ENCODE data around the gene ZNF587.
"Not testable (repeated sequence)": the region's sequence is repeated elsewhere in the genome, so short reads cannot be mapped to it uniquely, and the experiment has no call there.

ZNF587 gene

DNA sequence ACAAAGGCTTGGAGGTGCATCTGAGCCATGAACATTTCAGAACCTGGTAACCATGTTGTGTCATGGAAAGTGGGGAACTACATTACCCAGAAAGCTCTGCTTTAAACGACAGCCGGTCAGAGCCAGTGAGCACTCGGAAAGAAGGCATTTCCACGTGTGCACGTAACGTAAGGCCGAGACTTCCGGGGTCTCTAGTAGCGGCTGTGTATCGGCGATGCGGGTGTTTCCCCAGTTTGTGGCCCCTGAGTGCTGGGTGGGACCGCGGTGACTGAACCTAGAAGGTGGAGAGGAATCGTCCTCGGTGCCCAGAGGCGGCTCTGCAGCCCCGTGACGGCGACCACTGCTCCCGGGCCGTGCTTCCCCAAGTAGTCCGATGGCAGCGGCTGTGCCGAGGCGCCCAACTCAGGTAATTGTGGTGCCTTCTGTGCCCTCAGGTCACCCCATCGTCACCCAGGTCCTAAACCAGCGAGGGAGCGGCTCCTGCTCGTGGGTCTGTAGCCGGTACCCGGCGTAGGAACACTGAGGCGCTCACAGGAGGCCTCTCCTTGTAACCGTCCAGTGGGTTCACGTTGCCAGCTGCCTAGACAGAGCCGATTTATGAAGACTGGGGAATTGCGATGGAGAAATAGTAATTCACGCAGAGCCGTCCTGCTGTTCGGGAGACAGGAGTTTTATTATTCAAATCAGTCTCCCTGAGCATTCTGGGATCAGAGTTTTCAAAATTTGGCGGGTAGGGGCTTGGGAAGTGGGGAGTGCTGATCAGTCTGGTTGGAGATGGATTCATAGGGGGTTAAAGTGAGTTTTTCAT, at the start of gene ZNF587:
TSS of gene ZNF587 (plus strand) at position 194 of the 808 bp plus-strand sequence. CDS start at position 374, 180 bp downstream.
- in situ Hi-C loops (cut with HindIII; ENCODE audit: low pct_ligation_motif_present, low pct_unique_long_range_greater_than_20kb, low sequenced_read_pairs), result not testable (repeated sequence)
- peak; percentile 84 for DNase-seq

DNA sequence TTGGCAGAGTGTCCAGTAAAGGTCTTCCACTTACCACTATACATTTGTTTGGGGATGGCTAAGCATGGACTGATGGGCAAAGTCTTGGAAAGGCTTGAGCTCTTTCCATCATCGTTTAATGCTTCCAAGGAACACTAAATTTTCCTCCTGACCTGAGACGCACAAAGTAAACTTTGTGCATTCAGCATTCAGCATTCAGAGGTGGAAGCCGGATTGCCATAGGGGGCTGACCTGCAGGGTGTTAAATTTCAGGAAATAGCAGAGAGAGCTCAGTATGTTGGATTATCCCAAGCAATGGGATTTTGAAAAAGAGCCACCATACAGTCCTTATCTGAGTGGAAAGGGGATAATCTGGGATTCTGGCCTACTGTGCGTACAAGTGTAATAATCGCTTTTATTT, 49.0 kb upstream of the ZNF587 start:
- no peak for DNase-seq
- in situ Hi-C loops (cut with HindIII; ENCODE audit: low pct_ligation_motif_present, low pct_unique_long_range_greater_than_20kb, low sequenced_read_pairs), result no loop called here

DNA sequence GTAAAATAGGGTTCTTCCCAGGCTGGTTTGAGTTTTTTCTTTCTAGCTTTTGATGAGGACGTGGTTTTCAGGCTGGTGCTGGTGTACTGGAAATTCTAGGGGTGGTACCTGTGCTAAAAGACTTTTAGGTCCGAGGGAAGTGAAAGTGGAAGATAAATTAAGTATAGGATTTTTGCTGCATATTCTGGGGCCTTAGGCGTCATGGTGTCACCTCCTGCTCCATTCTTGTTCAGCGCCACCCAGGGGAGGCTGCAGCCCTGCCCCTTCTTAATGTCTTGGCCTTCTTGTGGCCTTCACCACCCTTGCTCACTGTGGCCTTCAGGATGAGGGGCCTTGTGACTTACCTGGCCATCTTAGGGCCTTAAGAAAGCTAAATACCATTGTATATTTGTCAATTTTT, 47.4 kb upstream of the ZNF587 start:
- DNase-seq, result no peak
- in situ Hi-C loops (cut with HindIII; ENCODE audit: low pct_ligation_motif_present, low pct_unique_long_range_greater_than_20kb, low sequenced_read_pairs), result no loop called here

DNA sequence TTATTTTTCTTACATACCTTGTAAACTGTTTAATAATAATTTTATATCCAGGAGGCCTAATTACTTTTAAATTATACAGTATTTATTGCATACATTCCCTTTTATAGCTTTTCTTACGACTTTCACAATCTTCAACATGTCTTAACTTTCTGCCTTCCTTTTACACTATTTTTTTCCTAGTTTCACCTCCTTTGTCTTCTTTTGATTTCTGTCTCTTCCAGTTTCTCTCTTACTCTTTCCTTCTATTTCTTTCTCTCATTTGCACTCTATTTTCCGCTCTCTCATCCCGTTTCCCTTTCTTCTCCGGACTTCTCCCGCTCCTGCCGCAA, 46.4 kb upstream of the ZNF587 start:
- in situ Hi-C loops (cut with HindIII; ENCODE audit: low pct_ligation_motif_present, low pct_unique_long_range_greater_than_20kb, low sequenced_read_pairs), result no loop called here
- peak; percentile 45 for DNase-seq

DNA sequence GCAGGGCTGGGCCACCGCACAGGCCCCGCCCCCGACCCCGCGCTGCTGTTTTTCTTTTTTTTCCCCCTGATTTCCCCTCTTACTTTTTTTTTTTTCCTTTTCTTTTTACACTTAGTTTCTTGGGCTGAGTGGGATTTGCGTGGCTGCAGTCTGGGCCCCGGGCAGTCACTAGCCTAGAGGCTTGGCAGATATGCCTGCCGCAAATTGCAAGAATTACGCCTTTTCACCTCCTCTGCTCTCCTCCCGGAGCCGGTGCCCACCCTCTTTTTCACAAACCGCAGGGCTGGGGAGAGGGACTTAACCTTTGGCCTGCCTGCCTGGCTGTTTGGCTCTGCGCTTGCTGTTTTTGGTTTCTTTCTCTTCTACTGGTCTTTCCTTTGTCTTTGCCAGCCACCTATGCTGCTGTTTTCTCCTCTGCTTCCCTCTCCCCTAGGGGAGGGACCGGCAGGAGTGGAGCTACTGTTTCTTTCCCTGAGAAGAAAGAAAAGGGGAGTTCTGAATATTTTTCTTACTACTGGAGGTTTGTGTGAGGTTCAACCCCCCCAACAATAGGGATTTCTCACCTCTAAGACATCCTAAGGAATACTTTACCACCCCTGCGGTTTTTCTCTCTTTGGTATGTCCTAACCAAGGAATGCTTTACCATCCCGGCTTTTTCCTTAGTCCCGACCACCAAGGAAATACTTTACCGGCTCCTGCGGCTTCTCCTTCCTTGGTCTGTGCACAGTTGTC, 45.9 kb upstream of the ZNF587 start:
- in situ Hi-C loops (cut with HindIII; ENCODE audit: low pct_ligation_motif_present, low pct_unique_long_range_greater_than_20kb, low sequenced_read_pairs), result no loop called here
- peak; percentile 75 for DNase-seq

DNA sequence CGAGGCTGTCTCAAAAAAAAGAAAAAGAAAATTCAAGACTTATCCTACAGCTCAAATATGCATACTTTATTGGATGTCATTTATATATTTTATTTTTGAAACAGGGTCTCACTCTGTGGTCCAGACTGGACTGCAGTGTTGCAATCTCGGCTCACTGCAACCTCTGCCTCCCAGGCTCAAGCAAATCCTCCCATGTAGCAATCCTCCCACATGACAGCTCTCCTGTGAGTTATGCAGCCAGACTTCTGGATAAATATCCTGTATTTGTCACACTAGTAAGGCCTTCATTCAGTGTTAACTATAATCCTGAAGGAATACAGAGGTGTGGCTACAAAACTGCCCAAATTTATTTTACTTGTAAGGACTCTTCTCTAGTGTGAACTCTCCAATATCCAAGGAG, 42.1 kb upstream of the ZNF587 start:
- DNase-seq, result no peak
- in situ Hi-C loops (cut with HindIII; ENCODE audit: low pct_ligation_motif_present, low pct_unique_long_range_greater_than_20kb, low sequenced_read_pairs), result no loop called here

DNA sequence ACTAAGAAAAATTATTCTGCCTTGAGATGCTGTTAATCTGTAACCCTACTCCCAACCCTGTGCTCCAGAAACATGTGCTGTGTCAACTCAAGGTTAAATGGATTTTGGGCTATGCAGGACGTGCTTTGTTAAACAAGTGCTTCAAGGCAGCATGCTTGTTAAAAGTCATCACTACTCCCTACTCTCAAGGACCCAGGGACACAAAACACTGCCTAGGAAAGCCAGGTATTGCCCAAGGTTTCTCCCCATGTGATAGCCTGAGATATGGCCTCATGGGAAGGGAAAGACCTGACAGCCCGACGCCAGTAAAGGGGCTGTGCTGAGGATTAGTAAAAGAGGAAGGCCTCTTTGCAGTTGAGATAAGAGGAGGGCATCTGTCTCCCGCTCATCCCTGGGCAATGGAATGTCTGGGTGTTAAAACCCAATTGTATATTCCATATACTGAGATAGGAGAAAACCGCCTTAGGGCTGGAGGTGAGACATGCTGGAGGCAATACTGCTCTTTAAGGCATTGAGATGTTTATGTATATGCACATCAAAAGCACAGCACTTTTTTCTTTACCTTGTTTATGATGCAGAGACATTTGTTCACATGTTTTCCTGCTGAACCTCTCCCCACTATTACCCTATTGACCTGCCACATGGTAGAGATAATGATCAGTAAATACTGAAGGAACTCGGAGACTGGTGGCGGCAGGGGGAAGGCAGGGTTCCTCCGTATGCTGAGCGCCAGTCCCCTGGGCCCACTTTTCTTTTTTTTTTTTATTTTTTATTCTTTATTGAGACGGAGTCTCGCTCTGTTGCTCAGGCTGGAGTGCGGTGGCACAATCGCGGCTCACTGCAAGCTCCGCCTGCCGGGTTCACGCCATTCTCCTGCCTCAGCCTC, 39.0 kb upstream of the ZNF587 start:
- in situ Hi-C loops (cut with HindIII; ENCODE audit: low pct_ligation_motif_present, low pct_unique_long_range_greater_than_20kb, low sequenced_read_pairs); DNase-seq: not testable (repeated sequence)

DNA sequence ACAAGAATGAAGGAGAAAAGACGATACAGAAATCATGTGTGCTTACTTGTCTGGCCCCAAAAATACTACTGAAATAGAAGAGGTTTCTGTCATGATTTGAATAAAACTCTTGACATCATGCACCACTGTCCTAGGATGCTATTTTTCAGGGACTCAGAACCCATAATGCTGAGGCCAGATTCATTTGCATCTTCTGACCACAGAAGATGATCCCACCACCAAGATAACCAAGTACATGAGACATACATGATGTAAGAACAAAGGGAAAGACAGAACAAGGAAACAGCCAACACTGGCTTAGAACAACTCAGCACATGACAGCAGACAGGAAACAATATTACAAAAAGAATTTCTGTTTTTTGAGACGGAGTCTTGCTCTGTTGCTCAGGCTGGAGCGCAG, 37.4 kb upstream of the ZNF587 start:
- no peak for DNase-seq
- in situ Hi-C loops (cut with HindIII; ENCODE audit: low pct_ligation_motif_present, low pct_unique_long_range_greater_than_20kb, low sequenced_read_pairs), result no loop called here

DNA sequence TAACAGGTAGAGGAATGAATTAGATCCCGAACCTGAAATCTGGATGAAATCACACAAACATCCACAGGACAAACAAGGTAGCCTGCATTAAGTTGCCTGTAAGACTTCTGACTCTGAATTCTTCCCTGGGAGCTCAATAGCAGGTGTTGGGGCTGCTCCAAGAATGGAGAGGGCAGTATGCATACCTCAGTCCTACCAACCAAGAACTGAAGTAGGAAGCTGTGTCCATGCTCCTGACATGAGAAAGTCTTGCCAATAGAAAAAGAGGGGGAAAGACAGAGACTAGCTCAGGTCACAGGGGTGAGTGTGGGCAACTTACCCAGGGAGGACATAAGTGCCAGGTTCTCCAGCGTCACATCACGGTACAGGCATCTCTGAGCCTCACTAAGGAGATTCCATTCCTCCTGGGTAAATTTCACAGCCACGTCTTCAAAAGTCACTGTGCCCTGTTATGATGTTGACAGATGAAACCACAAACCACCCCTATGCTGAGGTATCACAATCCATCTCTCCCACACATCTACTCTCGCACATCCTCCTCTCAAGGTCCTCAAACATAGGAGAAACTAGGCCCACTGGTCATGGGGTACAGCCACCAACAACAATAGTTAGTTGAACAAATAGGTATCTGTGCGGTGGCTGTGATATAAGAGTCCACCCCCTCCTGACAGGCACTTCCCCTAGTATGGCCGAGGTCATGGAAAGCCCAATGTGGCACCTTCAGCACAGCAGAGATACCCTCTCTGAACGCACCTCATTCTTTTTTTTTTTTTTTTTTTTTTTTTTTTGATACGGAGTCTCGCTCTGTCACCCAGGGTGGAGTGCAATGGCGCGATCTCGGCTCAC, 36.5 kb upstream of the ZNF587 start:
- DNase-seq; in situ Hi-C loops (cut with HindIII; ENCODE audit: low pct_ligation_motif_present, low pct_unique_long_range_greater_than_20kb, low sequenced_read_pairs): not testable (repeated sequence)

DNA sequence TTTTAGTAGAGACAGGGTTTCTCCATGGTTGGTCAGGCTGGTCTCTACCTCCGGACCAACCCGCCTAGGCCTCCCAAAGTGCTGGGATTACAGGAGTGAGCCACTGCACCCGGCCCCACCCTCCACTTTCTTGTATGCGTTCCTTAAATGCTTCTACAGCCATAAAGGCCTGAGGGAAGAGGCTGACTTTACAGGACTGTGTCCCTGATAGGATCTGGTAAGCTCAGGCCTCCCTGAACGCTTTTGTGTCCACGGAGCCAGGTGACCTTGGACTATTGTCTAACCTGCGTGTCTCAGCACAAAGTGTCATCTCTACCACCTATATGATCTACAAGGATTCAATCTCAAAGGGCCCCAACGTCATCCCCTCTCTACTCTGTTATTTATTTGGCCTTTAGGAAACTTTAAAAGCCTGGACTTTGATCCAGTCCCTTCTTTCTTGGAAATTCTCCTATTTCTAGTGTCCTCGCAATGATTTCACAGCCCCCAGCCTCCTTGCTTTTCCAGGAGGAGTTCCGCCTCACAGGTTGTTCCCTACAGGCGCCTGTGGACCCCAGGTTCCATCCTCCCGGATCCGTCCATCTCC, 35.6 kb upstream of the ZNF587 start:
- no peak for DNase-seq
- in situ Hi-C loops (cut with HindIII; ENCODE audit: low pct_ligation_motif_present, low pct_unique_long_range_greater_than_20kb, low sequenced_read_pairs), result no loop called here

DNA sequence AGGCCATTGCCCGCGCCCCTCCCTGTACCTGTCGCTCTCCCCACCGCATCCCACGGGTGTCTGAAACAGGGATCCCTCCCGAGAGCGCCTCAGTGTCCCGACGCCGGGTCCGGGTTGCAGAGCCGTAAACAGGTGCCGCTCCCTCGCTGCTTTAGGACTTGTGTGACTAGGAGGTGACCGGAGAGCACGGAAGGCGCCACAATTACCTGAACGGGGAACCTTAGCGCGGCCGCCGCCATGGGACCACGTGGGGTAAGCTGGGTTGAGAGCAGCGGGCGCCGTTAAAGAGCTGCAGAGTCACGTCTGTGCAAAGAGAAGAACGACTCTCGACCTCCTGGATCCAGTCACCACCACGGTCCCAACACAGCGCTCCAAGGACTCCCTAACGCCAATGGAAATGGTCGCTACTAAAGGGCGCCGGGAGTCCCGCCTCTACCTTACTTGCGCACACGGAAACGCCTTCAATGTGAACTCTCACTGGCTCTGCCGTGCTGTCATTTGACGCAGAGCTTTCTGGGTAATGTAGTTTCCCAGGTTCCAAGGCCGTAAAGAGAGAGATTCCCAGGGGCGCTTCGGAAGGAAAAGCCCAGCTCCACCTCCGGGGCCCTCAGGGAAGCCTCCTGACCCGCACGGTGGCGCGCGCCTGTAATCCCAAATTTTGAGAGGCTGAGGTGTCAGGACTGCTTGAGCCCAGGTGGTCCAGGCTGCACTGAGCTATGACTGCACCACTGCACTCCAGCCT, 35.0 kb upstream of the ZNF587 start, which contains the start of gene ZNF552:
TSS of gene ZNF552 (minus strand) at position 409 of the 742 bp plus-strand sequence. CDS start at position 239, 170 bp downstream.
- in situ Hi-C loops (cut with HindIII; ENCODE audit: low pct_ligation_motif_present, low pct_unique_long_range_greater_than_20kb, low sequenced_read_pairs), result no loop called here
- peak; percentile 90 for DNase-seq

DNA sequence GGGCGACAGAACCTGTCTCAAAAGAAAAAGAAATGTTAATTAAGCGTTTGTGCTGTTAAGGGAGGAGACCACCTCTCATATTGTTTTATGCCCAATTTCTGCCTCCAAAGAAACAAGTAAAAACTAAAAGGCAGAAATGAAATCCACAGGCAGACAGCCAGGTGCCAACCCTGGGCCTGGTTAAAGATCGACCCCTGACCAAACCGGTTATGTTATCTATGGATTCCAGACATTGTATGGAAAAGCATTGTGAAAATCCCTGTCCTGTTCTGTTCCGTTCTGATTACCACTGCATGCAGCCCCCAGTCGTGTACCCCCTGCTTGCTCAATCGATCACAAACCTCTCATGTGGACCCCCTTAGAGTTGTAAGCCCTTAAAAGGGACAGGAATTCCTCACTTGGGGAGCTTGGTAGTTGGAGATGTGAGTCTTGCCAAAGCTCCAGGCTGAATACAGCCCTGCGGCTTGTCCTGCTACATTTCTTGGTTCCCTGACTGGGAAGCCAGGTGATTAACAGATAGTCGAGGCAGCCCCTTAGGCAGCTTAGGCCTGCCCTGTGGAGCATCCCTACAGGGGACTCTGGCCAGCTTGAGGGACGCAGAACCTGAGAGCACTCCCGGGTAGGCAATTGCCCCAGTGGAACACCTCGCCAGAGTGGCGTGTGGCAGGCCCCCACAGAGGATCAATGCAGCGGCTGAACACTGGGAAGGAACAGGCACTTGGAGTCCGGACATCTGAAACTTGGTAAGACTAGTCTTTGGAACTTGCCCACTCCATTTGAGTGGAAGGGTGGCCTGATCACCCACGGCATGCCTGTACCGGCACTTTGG, 34.2 kb upstream of the ZNF587 start:
- no peak for DNase-seq
- in situ Hi-C loops (cut with HindIII; ENCODE audit: low pct_ligation_motif_present, low pct_unique_long_range_greater_than_20kb, low sequenced_read_pairs), result no loop called here

DNA sequence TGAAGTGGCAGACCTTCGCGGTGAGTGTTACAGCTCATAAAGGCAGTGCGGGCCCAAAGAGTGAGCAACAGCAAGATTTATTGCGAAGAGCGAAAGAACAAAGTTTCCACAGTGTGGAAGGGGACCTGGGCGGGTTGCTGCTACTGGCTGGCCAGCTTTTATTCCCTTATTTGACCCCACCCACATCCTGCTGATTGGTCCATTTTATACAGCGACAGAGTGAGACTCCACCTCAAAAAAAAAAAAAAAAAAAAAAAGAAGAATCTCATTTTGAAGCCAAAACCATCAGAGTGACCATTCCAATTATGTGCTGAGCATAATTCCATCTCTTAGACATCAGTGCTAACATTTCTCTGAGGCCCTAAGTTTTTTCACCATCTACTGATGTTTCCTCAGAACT, 33.0 kb upstream of the ZNF587 start:
- DNase-seq, result no peak
- in situ Hi-C loops (cut with HindIII; ENCODE audit: low pct_ligation_motif_present, low pct_unique_long_range_greater_than_20kb, low sequenced_read_pairs), result no loop called here

DNA sequence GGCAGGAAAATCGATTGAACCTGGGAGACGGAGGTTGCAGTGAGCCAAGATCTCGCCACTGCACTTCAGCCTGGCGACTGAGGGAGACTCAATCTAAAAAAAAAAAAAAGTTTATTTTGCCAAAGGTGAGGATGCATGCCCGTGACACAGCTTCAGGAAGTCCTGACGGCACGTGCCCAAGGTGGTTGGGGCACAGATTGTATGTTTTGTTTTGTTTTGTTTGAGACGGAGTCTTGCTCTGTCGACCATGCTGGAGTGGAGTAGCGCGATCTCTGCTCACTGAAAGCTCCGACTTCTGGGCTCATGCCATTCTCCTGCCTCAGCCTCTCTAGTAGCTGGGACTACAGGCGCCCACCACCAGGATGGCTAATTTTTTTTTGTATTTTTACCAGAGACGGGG, 31.7 kb upstream of the ZNF587 start:
- in situ Hi-C loops (cut with HindIII; ENCODE audit: low pct_ligation_motif_present, low pct_unique_long_range_greater_than_20kb, low sequenced_read_pairs), result no loop called here
- DNase-seq, result no peak

DNA sequence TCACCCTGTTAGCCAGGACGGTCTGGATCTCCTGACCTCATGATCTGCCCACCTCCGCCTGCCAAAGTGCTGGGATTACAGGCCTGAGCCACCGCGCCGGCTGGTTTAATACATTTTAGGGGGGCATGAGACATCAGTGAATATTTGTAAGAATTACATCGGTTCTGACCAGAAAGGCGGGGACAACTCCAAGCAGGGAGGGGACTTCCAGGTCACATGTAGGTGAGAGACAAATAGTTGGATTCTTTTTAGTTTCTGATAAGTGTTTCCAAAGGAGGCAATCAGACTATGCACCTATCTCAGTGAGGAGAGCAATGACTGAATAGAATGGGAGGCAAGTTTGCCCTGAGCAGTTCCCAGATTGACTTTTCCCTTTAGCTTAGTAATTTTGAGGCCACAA, 31.3 kb upstream of the ZNF587 start:
- DNase-seq, result no peak
- in situ Hi-C loops (cut with HindIII; ENCODE audit: low pct_ligation_motif_present, low pct_unique_long_range_greater_than_20kb, low sequenced_read_pairs), result no loop called here

DNA sequence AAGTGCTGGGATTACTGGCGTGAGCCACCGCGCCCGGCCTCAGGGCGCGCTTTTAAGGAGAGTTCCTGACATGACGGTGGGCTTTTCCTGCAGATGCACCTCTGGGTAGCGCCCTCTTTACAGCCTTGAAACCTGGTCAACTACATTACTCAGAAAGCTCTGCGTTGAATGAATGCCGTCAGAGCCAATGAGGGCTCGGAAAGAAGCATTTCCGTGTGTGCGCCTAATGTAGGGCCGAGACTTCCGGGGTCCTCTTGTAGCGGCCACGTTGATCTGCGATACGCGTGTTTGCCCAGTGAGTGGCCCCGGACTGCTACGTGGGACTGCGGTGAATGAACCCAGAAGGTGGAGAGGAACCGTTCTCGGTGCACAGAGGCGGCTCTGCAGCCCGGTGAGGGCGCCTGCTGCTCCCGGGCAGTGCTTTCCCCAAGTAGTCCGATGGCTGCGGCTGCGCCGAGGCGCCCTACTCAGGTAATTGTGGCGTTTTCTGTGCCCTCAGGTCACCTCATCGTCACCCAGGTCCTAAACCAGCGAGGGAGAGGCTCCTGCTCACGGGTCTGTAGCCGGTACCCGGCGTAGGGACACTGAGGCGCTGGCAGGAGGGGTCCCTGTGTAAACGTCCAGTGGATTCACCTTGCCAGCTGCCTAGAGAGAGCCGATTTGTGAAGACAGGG, 30.0 kb upstream of the ZNF587 start:
- DNase-seq, result peak; percentile 94

More for the DNA sequence above, 30.0 kb upstream of the ZNF587 start:
- in situ Hi-C loops (cut with HindIII; ENCODE audit: low pct_ligation_motif_present, low pct_unique_long_range_greater_than_20kb, low sequenced_read_pairs), result no loop called here

Data from ACHN (cell line).